GM19239 (cell line): ENCODE measurements around the gene CORO2A.
"Not testable (repeated sequence)": the region's sequence is repeated elsewhere in the genome, so short reads cannot be mapped to it uniquely, and the experiment has no call there.

Source experiments
- DNase-seq: peaks from one replicate; pipeline ENCODE4 v3.0.0; 2011; ENCODE audit warnings: low spot score; ENCODE audit not compliant: insufficient read length
- FAIRE-seq: peaks from 2 replicates; lab custom pipeline; 2011; peaks lifted over from hg19 to GRCh38; lab: Jason Lieb, UNC

The CORO2A gene

DNA sequence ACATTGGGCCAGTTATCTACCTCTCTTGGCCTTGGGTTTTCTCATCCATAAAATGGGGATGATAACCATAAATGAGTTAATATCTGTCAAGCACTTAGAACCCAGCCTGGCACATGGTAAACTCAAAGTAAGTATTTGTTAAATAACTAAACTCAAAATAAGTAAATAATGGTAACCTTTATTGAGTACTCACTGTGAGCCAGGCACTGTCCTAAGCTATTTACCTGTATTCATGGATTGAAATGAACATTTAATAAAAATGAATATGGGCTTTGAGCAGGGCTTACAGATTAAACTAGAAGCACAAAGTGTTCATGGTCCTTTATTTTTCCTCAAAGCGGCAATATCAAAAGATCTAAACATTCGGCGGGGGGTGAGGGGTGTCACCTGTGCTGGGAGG is 16.7 kb downstream of the CORO2A start:
- FAIRE-seq, result no peak
- no peak for DNase-seq

DNA sequence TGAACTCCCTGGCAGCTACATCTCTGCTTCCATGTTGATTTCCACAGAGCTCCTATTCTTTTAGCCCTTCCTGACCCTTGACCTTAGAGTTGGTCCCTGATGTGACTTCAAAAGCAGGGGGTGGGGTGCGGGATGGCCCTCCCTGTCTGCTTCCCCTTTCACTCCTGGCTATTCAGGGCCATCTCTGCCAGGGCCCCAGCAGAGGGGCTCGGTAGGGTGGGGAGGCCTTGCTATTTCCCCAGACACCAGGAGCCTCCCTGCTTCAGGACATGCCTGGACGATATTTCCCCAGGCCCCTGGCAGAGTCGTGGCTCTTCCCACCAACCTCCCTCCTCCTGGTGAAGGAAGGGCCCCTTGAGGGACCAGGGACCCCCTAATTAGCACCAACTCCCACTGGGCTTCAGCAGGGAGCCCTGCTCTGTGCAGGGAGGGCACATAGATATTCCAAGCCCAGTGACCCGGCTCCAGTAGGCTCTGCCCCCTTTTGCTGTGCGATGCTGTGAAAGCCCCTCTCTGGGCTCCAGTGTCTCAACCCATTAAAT is 17.3 kb downstream of the CORO2A start:
- DNase-seq, result no peak
- no peak for FAIRE-seq

DNA sequence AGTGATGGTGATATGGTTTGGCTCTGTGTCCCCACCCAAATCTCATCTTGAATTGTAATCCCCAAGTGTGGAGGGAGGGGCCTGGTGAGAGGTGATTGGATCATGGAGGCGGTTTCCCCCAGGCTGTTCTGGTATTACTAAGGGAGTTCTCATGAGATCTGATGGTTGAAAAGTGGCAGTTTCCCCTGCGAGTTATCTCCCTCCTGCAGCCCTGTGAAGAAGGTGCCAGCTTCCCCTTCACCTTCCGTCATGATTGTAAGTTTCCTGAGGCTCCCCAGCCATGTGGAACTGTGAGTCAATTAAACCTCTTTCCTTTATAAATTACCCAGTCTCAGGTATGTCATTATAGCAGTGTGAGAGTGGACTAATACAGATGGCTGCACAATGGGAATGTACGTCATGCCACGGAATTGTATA is 17.9 kb downstream of the CORO2A start:
- not testable (repeated sequence) for FAIRE-seq, DNase-seq

GRCh38 chr9:98173181-98173580 is 19.3 kb downstream of the CORO2A start:
- DNase-seq (no peak), FAIRE-seq (no peak)

GRCh38 chr9:98172604-98173003 is 19.8 kb downstream of the CORO2A start:
- no peak for FAIRE-seq
- DNase-seq, result no peak

DNA sequence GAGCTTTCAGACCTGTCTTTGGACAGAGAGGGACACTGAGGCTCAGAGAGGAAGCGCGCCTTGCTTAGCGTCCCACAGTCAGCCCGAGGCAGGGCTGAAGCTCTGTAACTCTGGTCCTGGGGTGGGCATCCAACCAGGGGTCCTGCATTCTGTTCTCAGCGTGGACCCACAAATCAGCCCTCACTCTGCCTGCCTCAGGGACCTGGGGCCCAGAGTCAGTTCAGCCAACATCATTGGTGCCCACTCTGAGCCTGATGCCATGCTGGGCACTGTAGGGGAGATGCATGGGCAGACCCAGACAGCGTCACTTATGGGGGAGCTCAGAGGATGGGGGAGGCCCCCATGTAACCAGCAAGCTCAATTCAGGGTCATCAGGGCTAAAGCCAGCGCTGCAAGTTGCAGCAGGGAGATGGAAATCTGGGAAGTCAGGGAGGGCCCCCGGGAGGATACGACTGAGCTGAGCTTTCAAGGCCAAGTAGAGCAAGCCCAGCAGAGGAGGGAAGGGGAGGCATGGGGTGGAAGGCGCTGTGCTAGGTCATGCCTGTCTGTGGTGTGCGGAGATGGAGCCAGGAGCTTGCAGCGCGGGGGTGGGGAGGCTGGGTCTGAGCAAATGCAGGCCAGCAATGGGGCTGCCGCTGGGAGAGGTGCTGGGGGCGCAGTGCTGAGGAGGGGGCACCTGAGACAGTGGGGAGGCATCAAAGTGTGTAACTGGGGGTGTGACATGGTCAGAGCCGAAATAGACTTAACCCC is 21.1 kb downstream of the CORO2A start:
- no peak for FAIRE-seq

GRCh38 chr9:98168941-98169488 is 23.4 kb downstream of the CORO2A start:
- FAIRE-seq (peak; percentile 64), DNase-seq (peak; percentile 85)

More for the DNA sequence above, 21.1 kb downstream of the CORO2A start:
- no peak for DNase-seq

- FAIRE-seq (no peak), DNase-seq (no peak)
These were observed 24.2 kb downstream of the CORO2A start for GRCh38 chr9:98168153-98168780.

DNA sequence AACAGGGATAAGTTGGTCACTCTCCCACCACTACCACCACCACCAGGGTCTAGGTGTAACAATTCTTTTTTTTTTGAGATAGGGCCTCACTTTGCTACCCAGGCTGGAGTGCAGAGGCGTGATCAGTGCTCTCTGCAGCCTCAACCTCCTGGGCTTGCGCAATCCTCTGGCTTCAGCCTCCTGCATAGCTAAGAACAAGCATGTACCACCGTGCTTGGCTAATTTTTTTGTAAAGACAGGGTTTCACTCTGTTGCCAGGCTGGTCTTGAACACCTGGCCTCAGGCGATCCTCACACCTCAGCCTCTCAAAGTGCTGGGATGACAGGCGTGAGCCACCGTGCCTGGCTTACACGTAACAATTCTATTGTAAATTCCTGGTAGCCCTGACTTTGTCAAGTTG is 27.5 kb downstream of the CORO2A start:
- FAIRE-seq, result no peak
- DNase-seq, result no peak

DNA sequence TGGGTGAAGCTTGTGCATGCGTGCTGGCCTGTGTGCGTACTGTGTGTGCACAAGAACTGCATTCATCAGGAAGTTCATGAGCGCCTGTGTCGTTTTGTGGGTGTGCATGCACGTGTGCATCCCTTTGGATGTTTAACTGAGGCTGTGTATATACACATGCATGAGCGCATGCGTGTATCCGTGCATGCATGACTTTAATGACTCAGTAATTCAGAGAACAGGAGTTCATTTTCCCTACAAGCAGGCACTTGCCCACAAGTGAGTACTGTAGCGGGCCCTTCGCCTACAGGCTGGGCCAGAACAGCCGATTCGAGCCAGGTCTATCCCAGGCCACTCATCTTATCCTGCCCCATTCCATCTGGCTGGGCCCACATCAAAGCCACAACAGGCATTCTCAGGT is 29.8 kb downstream of the CORO2A start:
- FAIRE-seq (no peak), DNase-seq (no peak)

- no peak for DNase-seq
- FAIRE-seq, result no peak
These were observed 30.6 kb downstream of the CORO2A start for GRCh38 chr9:98161851-98162250.

DNA sequence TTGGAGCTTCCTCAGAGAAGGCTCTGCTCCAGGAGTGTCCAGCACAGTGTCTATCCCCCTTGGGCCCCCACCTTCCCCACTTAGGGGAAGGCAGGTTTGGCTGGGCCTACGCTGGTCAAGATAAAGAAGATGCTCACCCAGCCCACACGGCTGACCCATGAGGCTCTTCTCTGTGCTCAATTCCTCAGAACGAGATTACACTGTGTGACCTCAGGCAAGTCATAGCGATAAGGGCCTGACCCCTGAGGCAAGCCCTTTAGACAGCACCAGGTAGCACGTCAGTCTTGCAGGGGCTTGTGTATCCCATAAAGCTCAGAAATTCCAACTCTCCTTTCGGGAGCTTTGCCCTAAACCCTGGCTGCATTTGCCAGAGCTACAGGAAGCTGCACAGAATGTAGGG is 32.6 kb downstream of the CORO2A start:
- FAIRE-seq, result no peak
- DNase-seq, result no peak

DNA sequence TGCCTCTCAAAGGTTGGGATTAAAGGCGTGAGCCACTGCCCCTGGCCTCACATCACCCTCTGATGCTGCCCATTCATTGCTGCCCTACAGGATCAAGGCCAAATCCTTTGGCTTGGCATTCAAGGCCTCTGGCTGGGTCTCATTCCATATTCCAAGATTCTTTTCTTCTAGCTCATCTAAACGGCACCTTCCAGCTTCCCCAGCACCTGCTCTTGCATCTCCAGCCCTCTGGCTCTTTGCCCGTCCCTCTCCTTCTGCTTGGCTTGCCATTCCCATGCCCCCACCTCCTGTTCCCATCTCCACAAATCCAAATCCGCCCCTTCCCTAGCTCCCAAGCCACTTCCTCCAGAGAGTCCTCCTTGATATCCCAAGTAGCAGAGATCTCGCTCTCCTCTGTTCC is 33.1 kb downstream of the CORO2A start:
- FAIRE-seq (no peak), DNase-seq (no peak)

- FAIRE-seq (no peak), DNase-seq (no peak)
These were observed 34.2 kb downstream of the CORO2A start for GRCh38 chr9:98158071-98158831.

DNA sequence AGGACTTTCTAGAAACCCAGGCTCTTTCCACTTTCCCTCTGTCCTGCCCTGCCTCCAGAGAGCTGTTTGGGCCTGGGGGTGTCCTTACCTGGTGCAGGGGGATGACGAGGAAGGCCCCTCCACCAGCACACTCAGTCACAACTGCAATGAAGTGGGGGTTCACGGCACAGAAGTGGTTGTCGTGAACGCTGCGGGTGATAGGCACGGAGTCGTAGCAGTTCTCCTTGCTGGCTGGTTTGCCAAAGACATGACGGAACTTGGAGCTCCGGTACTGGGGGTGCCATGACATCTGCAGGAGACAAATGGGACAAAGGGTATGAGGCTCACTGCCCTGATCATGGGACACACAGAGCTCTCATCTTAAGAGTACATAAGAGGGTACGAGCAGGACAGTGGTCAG is 35.1 kb downstream of the CORO2A start:
- no peak for FAIRE-seq

DNA sequence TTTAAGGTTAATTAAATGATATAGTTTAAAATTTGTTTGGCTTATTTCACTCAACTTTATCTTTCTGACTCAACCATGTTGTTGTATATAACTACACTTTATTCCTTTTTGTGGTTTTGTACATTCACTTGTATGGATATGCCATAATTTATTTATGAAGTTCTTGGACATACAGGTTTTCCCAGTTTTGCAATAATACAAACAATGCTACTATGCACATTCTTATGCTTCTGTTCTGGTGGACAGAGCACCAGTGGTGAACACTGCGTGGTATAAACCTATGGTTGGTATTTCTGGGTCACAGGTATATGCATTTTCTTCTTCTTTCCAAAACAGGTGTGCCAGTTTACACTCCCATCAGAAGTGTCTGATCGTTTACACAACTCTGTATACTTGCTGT is 37.8 kb downstream of the CORO2A start:
- no peak for FAIRE-seq
- no peak for DNase-seq

More for the DNA sequence above, 35.1 kb downstream of the CORO2A start:
- DNase-seq, result no peak

DNA sequence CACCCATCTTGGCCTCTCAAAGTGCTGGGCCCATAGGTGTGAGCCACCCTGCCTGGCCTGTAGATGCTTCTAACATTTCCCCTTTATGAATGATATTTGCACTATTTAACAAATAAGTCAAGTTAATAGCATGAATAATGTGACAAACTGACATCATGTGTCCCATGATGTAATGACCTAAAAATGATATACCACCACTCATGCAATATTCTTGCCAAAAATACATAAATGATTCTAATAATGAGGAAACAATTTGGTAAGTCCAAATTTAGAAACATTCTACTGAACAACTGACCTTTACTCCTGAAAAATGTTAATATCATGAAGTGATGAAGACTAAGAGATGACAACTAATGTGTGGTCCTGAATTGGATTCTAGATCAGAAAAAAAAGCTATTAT is 39.9 kb downstream of the CORO2A start:
- no peak for FAIRE-seq

DNA sequence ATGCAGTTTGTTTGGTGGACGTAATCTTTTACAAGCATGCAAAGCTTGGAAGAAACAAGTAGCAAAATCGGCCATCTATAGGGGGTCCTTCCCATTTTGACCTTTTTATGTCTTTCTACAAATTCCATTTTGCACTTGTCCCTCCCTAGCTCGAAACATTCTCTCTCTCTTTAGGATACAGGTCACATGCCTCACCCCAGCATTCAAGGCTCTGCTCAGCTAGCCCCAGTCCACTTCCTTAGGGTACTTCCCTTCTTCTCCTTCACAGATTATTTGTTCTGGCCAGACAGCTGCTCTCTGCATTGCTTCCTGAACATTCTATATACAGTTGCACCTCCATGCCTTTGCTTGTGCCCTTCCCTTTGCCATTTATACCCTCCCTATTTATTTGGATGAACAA is 41.7 kb downstream of the CORO2A start:
- no peak for DNase-seq
- FAIRE-seq, result no peak

More for the DNA sequence above, 39.9 kb downstream of the CORO2A start:
- no peak for DNase-seq

DNA sequence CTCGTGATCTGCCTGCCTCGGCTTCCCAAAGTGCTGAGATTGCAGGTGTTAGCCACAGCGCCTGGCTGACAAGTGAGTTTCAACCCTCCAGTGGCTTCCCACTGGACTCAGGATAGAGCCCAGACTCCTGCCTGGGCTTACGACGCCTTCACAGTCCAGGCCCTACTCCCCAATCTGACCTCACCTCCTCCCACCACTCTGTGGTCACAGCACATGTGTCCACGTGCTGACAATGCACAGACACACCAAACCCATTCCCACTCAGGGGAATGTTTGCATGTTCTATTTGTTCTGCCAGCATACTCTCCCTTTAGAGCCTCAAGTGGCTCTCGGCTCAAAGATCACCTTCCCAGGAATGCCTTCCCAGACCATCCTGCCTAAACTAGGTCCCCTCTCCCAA is 42.3 kb downstream of the CORO2A start:
- FAIRE-seq, result no peak

DNA sequence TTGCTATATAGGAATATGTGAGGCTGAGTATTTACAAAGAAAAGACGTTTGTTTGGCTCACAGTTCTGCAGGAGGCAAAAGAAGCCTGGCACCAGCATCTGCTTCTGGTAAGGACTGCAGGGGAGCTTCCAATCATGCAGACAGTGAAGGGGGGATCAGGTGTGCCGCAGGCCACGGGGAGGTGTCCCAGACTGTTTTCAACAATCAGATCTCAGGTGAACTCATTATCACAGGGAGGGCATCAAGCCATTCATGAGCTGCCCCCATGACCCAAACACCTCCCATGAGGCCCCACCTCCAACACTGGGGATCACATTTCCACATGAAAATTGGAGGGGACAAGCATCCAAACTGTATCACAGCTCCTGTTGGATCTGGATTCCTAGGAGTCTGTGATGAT is 43.0 kb downstream of the CORO2A start:
- DNase-seq, result no peak
- FAIRE-seq, result no peak

More for the DNA sequence above, 42.3 kb downstream of the CORO2A start:
- no peak for DNase-seq

- FAIRE-seq, result no peak
- no peak for DNase-seq
These were observed 44.0 kb downstream of the CORO2A start for GRCh38 chr9:98148486-98148885.
